Common myeloid progenitor, CD34-positive (primary cell): ENCODE results near the gene PLEKHA3.
A peak's percentile ranks its signal among the peaks of the same experiment; 100 is the strongest.

Experiments used
- CTCF ChIA-PET: fragments of 350-600 bp; sonication (Branson Sonifier 250); formaldehyde crosslinking; loops from one replicate; lab custom pipeline; 2021; ENCODE audit warnings: antibody characterized with exemption; lab: Charles Lee
- POLR2A ChIA-PET: fragments of 350-600 bp; sonication (Branson Sonifier 250); formaldehyde crosslinking; loops from one replicate; lab custom pipeline; 2021; ENCODE audit warnings: antibody characterized with exemption; lab: Charles Lee
- DNase-seq, 3 donors: peaks; one replicate each; pipeline versions ENCODE4 v3.0.0 to v3.0.0-alpha.2; 2013
- H3K27ac ChIP-seq, 2 experiments: 1 replicate in 1 of 2; 2 replicates in 1 of 2; pipeline ENCODE4 v1.7.0; 2013; ENCODE audit warnings: inconsistent platforms in 2 of 2, low read length in 2 of 2, mild to moderate bottlenecking in 2 of 2, low read depth in 1 of 2, moderate library complexity in 1 of 2; ENCODE audit not compliant: severe bottlenecking in 2 of 2, insufficient read depth in 1 of 2, poor library complexity in 1 of 2
- H3K27me3 ChIP-seq, 5 experiments: replicated peaks in 2 of 5; 1 replicate in 3 of 5; 2 replicates in 2 of 5; pipeline versions ENCODE4 v1.6.1 to v1.7.0; 2013; ENCODE audit warnings: low read length in 4 of 5, mild to moderate bottlenecking in 2 of 5, moderate library complexity in 2 of 5, inconsistent platforms in 1 of 5; ENCODE audit not compliant: insufficient read depth in 5 of 5, control insufficient read depth in 4 of 5
- H3K36me3 ChIP-seq, 4 experiments: 1 replicate in 2 of 4; 2 replicates in 2 of 4; pipeline versions ENCODE4 v1.6.1 to v1.7.0; 2013; ENCODE audit warnings: low read length in 3 of 4, control low read depth in 1 of 4, mild to moderate bottlenecking in 1 of 4; ENCODE audit not compliant: control insufficient read depth in 4 of 4, insufficient read depth in 4 of 4
- H3K4me1 ChIP-seq, 4 experiments: 1 replicate in 3 of 4; 2 replicates in 1 of 4; pipeline versions ENCODE4 v1.6.1 to v1.7.1; 2013; ENCODE audit warnings: low read length in 3 of 4, mild to moderate bottlenecking in 3 of 4, control low read depth in 1 of 4, inconsistent platforms in 1 of 4, moderate library complexity in 1 of 4; ENCODE audit not compliant: control insufficient read depth in 4 of 4, insufficient read depth in 4 of 4; ENCODE audit errors: control extremely low read depth in 1 of 4
- H3K4me3 ChIP-seq, 7 experiments: 1 replicate in 4 of 7; 2 replicates in 3 of 7; pipeline versions ENCODE4 v1.5.1 to v1.7.0; 2013; ENCODE audit warnings: mild to moderate bottlenecking in 7 of 7, low read length in 6 of 7, moderate library complexity in 6 of 7, inconsistent platforms in 2 of 7, low read depth in 2 of 7, control low read depth in 1 of 7; ENCODE audit not compliant: insufficient read depth in 4 of 7, control insufficient read depth in 1 of 7; ENCODE audit errors: extremely low read depth in 1 of 7
- H3K9me3 ChIP-seq, 5 experiments: 1 replicate in 4 of 5; 2 replicates in 1 of 5; pipeline versions ENCODE4 v1.6.1 to v1.7.1; 2013; ENCODE audit warnings: low read length in 4 of 5, mild to moderate bottlenecking in 2 of 5, inconsistent platforms in 1 of 5, low read depth in 1 of 5, moderate library complexity in 1 of 5; ENCODE audit not compliant: control insufficient read depth in 4 of 5, insufficient read depth in 2 of 5; ENCODE audit errors: control extremely low read depth in 1 of 5
- WGBS: methylation state at CpG from one replicate; pipeline ENCODE4 v1.1.5; 2013; ENCODE audit not compliant: insufficient coverage; 5-methylcytosine and 5-hydroxymethylcytosine counted together

PLEKHA3 gene

GRCh38 chr2:178478439-178479274 is 1.6 kb upstream of the PLEKHA3 start, which contains the start of gene FKBP7:
FKBP7 (minus strand) TSS chr2:178478600; CDS start chr2:178478499, 101 bp downstream.
- POLR2A ChIA-PET, result no interaction called here
- H3K4me1 ChIP-seq, result peaks cover 16 to 45% (median 31%) of the 10 kb centered on the region in 4 experiments
- WGBS, result under 1% methylated on average over 47 of the region's 56 CpGs

GRCh38 chr2:178479275-178479616 is 1.0 kb upstream of the PLEKHA3 start:
- CTCF ChIA-PET, result interaction anchor here (0.9 to 2.1 kb wide), 4 partner anchors 10 to 13 kb away, joined by 3 to 6 read pairs (median 4); no protein-coding TSS in a partner anchor
- H3K4me3 ChIP-seq, result peak overlapping the region; percentile 69 to 98 (median 87)
- H3K4me1 ChIP-seq, result peaks cover 16 to 45% (median 31%) of the 10 kb centered on the region in 4 experiments
- DNase-seq, result no peak
- H3K27ac ChIP-seq, result peak overlapping the region; percentile 79 to 91
- POLR2A ChIA-PET, result no interaction called here
- WGBS, result 20% methylated on average over 2 of the region's 4 CpGs
- no peaks in the 10 kb centered on the region for H3K9me3 ChIP-seq
- no peaks in the 10 kb centered on the region for H3K36me3 ChIP-seq
- no peaks in the 10 kb centered on the region for H3K27me3 ChIP-seq

More at GRCh38 chr2:178478439-178479274, 1.6 kb upstream of the PLEKHA3 start, which contains the start of gene FKBP7:
- CTCF ChIA-PET, result interaction anchor here (0.9 to 2.1 kb wide), 3 partner anchors 11 to 13 kb away, joined by 3 to 6 read pairs (median 4); no protein-coding TSS in a partner anchor
- H3K9me3 ChIP-seq, result no peaks in the 10 kb centered on the region
- H3K36me3 ChIP-seq, result no peaks in the 10 kb centered on the region
- peak; percentile 82 to 89 (median 88) for DNase-seq
- peak within 1 kb of the TSS; percentile 79 to 91 for H3K27ac ChIP-seq
- H3K4me3 ChIP-seq, result peak within 1 kb of the TSS; percentile 69 to 98 (median 87)
- no peaks in the 10 kb centered on the region for H3K27me3 ChIP-seq

GRCh38 chr2:178479758-178480226 is 465 bp upstream of the PLEKHA3 start:
- 22% methylated on average over 7 of the region's 19 CpGs for WGBS
- Histone ChIP-seq H3K27me3 (no peaks in the 10 kb centered on the region), H3K36me3 (peaks cover 0 to 2% (median 0%) of the 10 kb centered on the region in 4 experiments), H3K9me3 (no peaks in the 10 kb centered on the region), H3K27ac (peak overlapping the region; percentile 44 to 91), H3K4me3 (peak overlapping the region; percentile 67 to 87 (median 80)), H3K4me1 (peaks cover 16 to 45% (median 31%) of the 10 kb centered on the region in 4 experiments)
- POLR2A ChIA-PET, result interaction anchor here (0.6 kb wide), 1 partner anchor 36 kb away, joined by 4 read pairs; no protein-coding TSS in a partner anchor
- no peak for DNase-seq
- CTCF ChIA-PET, result interaction anchor here (0.9 to 2.1 kb wide), 4 partner anchors 10 to 13 kb away, joined by 3 to 6 read pairs (median 4); no protein-coding TSS in a partner anchor

GRCh38 chr2:178482437-178482836 is 2.2 kb downstream of the PLEKHA3 start:
- WGBS, result no CpG with 5 or more reads among the region's 4 CpGs
- CTCF ChIA-PET, result interaction anchor here (1.1 to 2.2 kb wide), 2 partner anchors 10 to 28 kb away, joined by 3 to 7 read pairs; no protein-coding TSS in a partner anchor
- Histone ChIP-seq H3K4me3 (peak overlapping the region in 2 of 7 experiments; percentile 7 to 33), H3K4me1 (peaks cover 16 to 38% (median 26%) of the 10 kb centered on the region in 4 experiments), H3K9me3 (no peaks in the 10 kb centered on the region), H3K27ac (no peak overlapping the region), H3K36me3 (peaks cover 4 to 18% (median 6%) of the 10 kb centered on the region in 4 experiments), H3K27me3 (no peaks in the 10 kb centered on the region)
- DNase-seq, result peak in 2 of 3 donors; percentile 17 to 41
- POLR2A ChIA-PET, result no interaction called here

GRCh38 chr2:178484245-178485041 is 4.2 kb downstream of the PLEKHA3 start:
- DNase-seq, result no peak
- ChIA-PET POLR2A (no interaction called here), CTCF (interaction anchor here (0.5 to 1.0 kb wide), 2 partner anchors 17 to 22 kb away, joined by 3 to 4 read pairs; no protein-coding TSS in a partner anchor)

GRCh38 chr2:178485356-178485755 is 5.1 kb downstream of the PLEKHA3 start:
- CTCF ChIA-PET, result interaction anchor here (0.8 to 1.0 kb wide), 2 partner anchors 9 to 23 kb away, joined by 3 read pairs; no protein-coding TSS in a partner anchor
- H3K27me3 ChIP-seq, result no peaks in the 10 kb centered on the region
- POLR2A ChIA-PET, result no interaction called here
- H3K4me3 ChIP-seq, result no peak overlapping the region
- H3K4me1 ChIP-seq, result peaks cover 10 to 20% (median 15%) of the 10 kb centered on the region in 4 experiments
- no peak for DNase-seq
- no peak overlapping the region for H3K27ac ChIP-seq
- WGBS, result 94% methylated on average over 2 of the region's 3 CpGs
- H3K9me3 ChIP-seq, result no peaks in the 10 kb centered on the region
- H3K36me3 ChIP-seq, result peaks cover 9 to 33% (median 11%) of the 10 kb centered on the region in 4 experiments

More at GRCh38 chr2:178484245-178485041, 4.2 kb downstream of the PLEKHA3 start:
- H3K27me3 ChIP-seq, result no peaks in the 10 kb centered on the region
- 89% methylated on average over 4 of the region's 6 CpGs for WGBS
- H3K4me3 ChIP-seq, result no peak overlapping the region
- no peaks in the 10 kb centered on the region for H3K9me3 ChIP-seq
- H3K4me1 ChIP-seq, result peaks cover 12 to 26% (median 20%) of the 10 kb centered on the region in 4 experiments
- H3K27ac ChIP-seq, result no peak overlapping the region
- peaks cover 8 to 25% (median 8%) of the 10 kb centered on the region in 4 experiments for H3K36me3 ChIP-seq
